AG08395 (cell line): ENCODE data around the gene ADAMTS2.
"Not testable (repeated sequence)": the region's sequence is repeated elsewhere in the genome, so short reads cannot be mapped to it uniquely, and the experiment has no call there.

Experiments used
- DNase-seq: peaks from one replicate; pipeline ENCODE4 v3.0.0; 2012; ENCODE audit warnings: mixed read lengths, low spot score

ADAMTS2 gene

DNA sequence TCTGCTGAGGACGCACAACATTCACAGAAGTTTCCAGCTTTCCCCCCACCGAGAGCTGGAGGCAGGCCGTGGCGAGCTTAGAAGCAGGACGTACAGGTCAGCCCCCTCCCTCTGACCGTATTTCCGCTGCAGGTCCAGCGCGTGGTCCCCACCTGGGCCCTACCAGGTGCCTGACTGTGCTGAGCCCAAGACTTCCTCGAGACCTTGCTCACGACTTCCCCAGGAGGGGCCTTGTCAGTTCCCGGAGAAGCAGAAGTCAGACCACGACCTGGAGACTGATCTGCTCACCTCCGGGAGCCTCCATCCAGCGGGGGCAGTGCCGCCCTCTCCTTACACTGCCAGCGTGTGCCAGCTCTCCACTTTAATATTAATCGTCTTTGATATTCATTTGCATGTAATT is 128.9 kb downstream of the ADAMTS2 start:
- DNase-seq: not testable (repeated sequence)

DNA sequence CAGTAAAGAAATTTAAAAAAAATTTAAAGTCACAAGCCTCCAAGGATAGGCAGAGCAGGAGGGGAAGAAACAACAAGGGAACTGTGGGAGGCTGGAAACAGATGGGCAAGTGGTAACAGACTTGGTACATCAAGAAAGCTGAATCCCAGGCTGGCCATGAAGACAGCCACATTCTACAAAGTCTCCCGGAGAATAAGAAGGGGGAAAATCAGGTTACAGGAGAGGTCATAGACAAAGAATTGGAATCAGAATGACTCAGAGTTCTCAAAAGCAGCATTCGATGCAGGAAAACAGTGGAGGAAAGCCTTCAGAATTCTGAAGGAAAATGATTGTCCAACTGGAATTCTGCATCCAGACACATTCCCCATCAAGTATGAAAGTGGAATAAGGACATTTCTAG is 129.7 kb downstream of the ADAMTS2 start:
- peak; percentile 30 for DNase-seq

GRCh38 chr5:179214678-179215077 is 130.6 kb downstream of the ADAMTS2 start:
- DNase-seq: no peak

DNA sequence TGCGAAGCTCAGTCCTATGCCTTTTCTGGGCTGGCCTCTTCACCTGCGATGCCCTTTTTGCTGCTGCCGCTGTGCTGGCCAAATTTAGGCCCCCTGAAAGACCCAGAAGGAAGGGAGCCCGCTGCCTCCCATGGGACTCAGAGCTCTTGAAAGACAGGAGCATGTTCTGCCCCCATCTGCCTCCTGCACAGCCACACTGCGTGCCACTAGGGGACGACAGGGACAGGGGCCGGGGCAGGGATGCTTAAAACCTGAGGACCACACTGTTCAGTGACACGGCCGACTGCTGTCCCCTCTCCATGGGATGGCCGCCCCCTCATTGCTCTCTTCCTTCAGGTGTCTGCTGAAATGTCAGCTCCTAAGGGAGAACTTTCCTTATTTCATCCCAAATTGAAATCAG is 132.4 kb downstream of the ADAMTS2 start:
- DNase-seq: peak; percentile 46

- DNase-seq: no peak
These were observed 133.6 kb downstream of the ADAMTS2 start for GRCh38 chr5:179211631-179212030.

DNA sequence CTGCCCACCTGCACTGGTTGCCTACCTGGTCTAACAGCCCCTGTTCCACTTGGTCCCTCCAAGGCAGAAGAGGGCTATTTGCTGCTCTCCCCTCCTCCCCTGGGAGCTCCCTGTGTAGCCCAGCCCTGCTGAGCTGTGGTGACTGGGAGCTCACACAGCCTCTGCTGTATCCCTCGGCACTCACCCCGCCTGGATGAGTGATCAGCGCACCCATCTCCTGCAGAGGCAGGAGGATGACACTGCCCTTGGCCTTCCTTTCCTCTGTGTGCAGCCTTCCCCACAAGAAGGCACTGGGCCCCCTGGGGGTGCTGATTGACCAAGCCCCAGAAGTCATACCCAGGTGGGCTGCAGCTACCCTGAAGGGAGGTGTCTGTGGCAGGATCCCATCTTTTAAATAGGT is 134.2 kb downstream of the ADAMTS2 start:
- no peak for DNase-seq

GRCh38 chr5:179210478-179210877 is 134.8 kb downstream of the ADAMTS2 start:
- no peak for DNase-seq

- peak; percentile 74 for DNase-seq
These were observed 135.7 kb downstream of the ADAMTS2 start for GRCh38 chr5:179209359-179210150.

- DNase-seq: no peak
These were observed 136.4 kb downstream of the ADAMTS2 start for GRCh38 chr5:179208706-179209358.

- DNase-seq: no peak
These were observed 137.1 kb downstream of the ADAMTS2 start for GRCh38 chr5:179207920-179208705.

- DNase-seq: no peak
These were observed 137.8 kb downstream of the ADAMTS2 start for GRCh38 chr5:179207470-179207869.

- DNase-seq: no peak
These were observed 138.9 kb downstream of the ADAMTS2 start for GRCh38 chr5:179206366-179206765.

DNA sequence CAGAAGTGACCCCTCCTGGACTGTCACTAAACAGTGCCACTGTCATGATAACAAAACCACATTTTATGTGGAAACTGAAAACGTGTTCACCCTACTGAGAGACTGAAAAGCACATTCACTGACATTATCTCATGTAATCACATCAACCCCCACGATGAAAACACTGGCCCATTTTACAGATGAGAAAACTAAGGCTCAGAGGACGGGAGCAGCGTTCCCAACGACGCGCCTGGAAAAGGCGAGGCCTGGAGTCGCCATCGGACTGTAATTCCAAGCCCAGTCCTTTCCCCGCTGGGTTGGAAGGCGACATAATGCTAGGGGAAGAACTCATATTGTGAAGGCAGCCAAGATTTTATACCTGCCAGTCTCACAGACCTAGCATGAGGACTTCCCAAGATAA is 140.0 kb downstream of the ADAMTS2 start:
- no peak for DNase-seq

GRCh38 chr5:179204572-179204971 is 140.7 kb downstream of the ADAMTS2 start:
- no peak for DNase-seq

DNA sequence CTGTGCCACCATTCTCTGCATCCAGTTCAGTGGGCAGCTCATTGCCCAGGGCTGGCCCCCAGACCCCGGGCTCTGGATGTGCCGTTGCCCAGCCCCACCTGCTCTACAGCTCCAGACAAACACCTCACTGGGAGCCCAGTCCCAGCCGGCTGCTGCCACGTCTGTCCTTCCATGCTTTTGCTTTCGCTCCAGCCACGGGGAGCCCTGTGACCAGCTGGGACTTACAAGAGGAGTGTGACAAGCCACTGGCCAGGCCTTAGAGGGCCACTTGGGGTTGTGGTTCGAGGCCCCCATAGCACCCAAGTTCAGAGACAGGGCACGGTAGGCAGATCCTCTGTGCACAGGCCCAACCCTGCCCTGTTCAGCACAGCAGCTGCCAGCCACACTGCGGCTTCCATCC is 142.0 kb downstream of the ADAMTS2 start:
- DNase-seq: no peak

DNA sequence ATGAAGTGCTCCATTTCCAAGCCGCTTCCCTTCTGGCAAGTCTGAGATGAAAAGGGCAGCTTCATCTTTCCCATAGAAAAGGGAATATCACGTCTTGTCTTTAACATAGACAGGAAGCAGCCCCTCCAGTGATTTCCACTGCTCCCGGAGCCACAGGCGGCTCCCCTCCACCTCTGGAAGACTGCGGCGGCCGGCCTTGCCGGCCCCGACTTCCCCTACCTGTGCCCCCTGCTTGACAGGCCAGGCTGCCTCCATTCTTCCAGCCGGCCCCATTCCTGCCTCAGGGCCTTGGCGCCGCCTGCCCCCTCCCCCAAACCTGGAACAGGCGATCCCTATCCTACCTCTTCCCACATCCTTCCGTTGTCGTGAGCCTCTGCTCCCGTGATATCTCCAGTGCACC is 143.3 kb downstream of the ADAMTS2 start:
- DNase-seq: no peak

GRCh38 chr5:179199246-179199645 is 146.0 kb downstream of the ADAMTS2 start:
- DNase-seq: no peak

- no peak for DNase-seq
These were observed 146.4 kb downstream of the ADAMTS2 start for GRCh38 chr5:179198825-179199224.

- DNase-seq: no peak
These were observed 148.7 kb downstream of the ADAMTS2 start for GRCh38 chr5:179196405-179197079.

GRCh38 chr5:179195561-179196404 is 149.5 kb downstream of the ADAMTS2 start:
- DNase-seq: no peak

DNA sequence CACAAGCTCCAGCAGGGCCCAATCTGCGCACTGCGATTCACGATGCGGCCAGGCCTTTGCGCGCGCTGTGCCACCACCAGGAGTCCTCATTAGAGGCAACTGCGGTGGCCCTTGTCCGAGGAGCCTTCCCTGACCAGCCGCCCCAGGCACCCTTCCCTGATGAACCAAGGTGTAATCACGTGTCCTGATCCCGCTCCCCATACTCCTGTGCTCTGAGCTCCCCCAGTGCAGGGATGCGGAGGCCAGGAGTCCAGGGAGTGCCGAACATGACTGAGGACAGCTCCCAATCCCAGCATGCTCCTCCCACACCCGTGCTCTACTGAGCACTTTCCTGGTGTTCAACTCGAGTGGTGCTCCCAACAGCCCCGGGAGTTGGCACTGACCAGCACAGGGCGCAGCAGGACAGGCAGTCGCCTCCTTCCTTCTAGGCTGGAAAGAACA is 150.3 kb downstream of the ADAMTS2 start:
- no peak for DNase-seq
